ENCODE data around the gene HTR1D.

DNA sequence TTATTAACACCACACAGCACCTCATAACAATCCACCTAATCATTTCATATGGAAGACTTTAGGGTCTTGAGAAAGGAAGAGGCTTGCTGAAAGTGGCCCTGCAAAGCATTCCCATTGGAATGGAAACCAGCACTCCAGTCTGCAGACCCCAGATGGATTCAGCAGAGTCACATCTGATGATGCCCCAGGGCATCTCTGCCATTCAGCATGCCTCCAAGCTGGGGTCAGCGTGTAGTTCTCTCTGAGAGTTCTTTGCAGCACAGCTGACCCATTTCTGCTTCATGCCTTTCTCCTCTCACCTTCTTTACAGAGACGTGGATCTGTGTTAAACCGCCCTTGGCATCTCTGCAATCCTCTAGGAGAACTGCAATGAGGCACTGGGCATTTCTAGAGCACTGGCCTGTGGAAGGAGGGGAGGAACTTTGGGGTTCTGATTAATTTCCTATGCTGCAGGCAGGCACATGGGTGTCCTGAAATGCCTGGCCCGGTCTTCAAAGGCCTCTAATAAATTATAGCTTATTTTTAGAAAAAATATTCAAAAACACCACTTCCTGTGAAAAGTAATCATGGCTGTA lies 46.0 kb downstream of the HTR1D start:
- TF ChIP-seq POLR2AphosphoS5 (IDR thresholded peaks at IDR 0.05; ENCODE audit: borderline replicate concordance, low read depth, low read length), result no peak
- TF ChIP-seq FOXP2 (optimal IDR thresholded peaks at IDR 0.05; ENCODE audit: control extremely low read depth, extremely low read length, insufficient read depth), result no peak
